ENCODE results near the gene GLMP.

DNA sequence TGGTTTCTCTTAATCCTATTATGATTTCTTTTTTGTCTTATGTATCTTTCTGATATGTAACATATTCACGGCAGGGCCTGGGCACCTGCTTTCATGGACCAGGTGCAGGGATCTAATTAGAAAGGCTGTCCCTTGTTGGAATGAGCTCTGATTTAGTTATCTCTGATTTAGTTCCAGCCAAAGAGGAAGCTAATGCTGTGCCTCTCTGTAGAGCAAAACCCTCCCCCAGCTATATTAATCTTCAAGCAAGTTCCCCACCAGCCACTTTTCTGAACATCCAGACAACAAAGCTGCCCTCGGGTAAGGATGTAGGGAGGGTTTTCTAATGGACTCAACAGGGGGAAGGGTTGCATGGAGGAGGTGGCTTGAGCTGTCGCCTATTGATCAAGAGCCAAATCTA lies 48.9 kb upstream of the GLMP start:
- TF ChIP-seq, protein P1, sequence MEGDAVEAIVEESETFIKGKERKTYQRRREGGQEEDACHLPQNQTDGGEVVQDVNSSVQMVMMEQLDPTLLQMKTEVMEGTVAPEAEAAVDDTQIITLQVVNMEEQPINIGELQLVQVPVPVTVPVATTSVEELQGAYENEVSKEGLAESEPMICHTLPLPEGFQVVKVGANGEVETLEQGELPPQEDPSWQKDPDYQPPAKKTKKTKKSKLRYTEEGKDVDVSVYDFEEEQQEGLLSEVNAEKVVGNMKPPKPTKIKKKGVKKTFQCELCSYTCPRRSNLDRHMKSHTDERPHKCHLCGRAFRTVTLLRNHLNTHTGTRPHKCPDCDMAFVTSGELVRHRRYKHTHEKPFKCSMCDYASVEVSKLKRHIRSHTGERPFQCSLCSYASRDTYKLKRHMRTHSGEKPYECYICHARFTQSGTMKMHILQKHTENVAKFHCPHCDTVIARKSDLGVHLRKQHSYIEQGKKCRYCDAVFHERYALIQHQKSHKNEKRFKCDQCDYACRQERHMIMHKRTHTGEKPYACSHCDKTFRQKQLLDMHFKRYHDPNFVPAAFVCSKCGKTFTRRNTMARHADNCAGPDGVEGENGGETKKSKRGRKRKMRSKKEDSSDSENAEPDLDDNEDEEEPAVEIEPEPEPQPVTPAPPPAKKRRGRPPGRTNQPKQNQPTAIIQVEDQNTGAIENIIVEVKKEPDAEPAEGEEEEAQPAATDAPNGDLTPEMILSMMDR (IDR thresholded peaks at IDR 0.05; ENCODE audit: insufficient read depth, low read depth, low read length) = no peak
- no peak for TF ChIP-seq EZH2 (IDR thresholded peaks at IDR 0.05; ENCODE audit: insufficient read depth, low read length)

All from astrocyte (in vitro differentiated cells and primary cell).